Keratinocyte (primary cell): ENCODE measurements around the gene TRIM65.

Experiments
- EZH2 ChIP-seq: IDR thresholded peaks from one replicate; pipeline ENCODE4 v1.6.1; 2012; ENCODE audit warnings: inconsistent platforms, mild to moderate bottlenecking, low read length, moderate library complexity
- TF ChIP-seq, protein P1 (sequence below), 3 experiments: IDR thresholded peaks in 1 of 3; conservative IDR thresholded peaks in 1 of 3; optimal IDR thresholded peaks in 1 of 3; 2 replicates in 2 of 3; 3 replicates in 1 of 3; pipeline versions ENCODE3 to v1.5.1; 2011; ENCODE audit warnings: low read length in 3 of 3, mild to moderate bottlenecking in 3 of 3, moderate library complexity in 2 of 3, control low read depth in 1 of 3, inconsistent platforms in 1 of 3; ENCODE audit not compliant: insufficient read depth in 2 of 3; ENCODE audit errors: extremely low read depth in 1 of 3

DNA sequence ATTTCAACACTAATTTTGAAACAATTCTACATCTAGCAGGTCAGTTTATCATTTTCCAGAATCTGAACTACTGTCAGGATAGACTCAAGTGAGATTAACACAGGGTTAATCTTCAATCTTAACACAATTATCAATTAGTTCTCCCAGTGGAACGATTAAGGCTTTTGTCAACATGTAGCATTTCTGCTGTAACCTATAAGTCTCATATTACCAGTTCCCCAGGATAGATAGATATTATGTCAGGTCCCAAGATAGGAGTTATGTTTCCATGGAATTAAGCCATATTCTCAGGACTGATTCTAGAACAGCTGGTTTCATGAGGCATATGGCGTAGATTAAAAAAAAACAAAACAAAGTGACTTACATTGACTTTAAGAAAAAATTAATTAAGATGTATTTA lies 48.5 kb upstream of the TRIM65 start:
- TF ChIP-seq, protein P1, sequence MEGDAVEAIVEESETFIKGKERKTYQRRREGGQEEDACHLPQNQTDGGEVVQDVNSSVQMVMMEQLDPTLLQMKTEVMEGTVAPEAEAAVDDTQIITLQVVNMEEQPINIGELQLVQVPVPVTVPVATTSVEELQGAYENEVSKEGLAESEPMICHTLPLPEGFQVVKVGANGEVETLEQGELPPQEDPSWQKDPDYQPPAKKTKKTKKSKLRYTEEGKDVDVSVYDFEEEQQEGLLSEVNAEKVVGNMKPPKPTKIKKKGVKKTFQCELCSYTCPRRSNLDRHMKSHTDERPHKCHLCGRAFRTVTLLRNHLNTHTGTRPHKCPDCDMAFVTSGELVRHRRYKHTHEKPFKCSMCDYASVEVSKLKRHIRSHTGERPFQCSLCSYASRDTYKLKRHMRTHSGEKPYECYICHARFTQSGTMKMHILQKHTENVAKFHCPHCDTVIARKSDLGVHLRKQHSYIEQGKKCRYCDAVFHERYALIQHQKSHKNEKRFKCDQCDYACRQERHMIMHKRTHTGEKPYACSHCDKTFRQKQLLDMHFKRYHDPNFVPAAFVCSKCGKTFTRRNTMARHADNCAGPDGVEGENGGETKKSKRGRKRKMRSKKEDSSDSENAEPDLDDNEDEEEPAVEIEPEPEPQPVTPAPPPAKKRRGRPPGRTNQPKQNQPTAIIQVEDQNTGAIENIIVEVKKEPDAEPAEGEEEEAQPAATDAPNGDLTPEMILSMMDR (optimal IDR thresholded peaks at IDR 0.05 in 1 of 3, IDR thresholded peaks at IDR 0.05 in 1 of 3, conservative IDR thresholded peaks at IDR 0.05 in 1 of 3; ENCODE audit: extremely low read depth in 1 of 3, insufficient read depth in 2 of 3, low read length in 3 of 3): no peak
- TF ChIP-seq EZH2: no peak
